ENCODE data around the gene OTUB1.

- TF ChIP-seq E2F6 (IDR thresholded peaks at IDR 0.05; ENCODE audit: borderline replicate concordance, low read depth), result peak; percentile 82
- TF ChIP-seq, protein P1, sequence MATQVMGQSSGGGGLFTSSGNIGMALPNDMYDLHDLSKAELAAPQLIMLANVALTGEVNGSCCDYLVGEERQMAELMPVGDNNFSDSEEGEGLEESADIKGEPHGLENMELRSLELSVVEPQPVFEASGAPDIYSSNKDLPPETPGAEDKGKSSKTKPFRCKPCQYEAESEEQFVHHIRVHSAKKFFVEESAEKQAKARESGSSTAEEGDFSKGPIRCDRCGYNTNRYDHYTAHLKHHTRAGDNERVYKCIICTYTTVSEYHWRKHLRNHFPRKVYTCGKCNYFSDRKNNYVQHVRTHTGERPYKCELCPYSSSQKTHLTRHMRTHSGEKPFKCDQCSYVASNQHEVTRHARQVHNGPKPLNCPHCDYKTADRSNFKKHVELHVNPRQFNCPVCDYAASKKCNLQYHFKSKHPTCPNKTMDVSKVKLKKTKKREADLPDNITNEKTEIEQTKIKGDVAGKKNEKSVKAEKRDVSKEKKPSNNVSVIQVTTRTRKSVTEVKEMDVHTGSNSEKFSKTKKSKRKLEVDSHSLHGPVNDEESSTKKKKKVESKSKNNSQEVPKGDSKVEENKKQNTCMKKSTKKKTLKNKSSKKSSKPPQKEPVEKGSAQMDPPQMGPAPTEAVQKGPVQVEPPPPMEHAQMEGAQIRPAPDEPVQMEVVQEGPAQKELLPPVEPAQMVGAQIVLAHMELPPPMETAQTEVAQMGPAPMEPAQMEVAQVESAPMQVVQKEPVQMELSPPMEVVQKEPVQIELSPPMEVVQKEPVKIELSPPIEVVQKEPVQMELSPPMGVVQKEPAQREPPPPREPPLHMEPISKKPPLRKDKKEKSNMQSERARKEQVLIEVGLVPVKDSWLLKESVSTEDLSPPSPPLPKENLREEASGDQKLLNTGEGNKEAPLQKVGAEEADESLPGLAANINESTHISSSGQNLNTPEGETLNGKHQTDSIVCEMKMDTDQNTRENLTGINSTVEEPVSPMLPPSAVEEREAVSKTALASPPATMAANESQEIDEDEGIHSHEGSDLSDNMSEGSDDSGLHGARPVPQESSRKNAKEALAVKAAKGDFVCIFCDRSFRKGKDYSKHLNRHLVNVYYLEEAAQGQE (IDR thresholded peaks at IDR 0.05), result peak; percentile 39; the same call in 1 of the 2 replicates
- no peak for TF ChIP-seq RCOR1 (IDR thresholded peaks at IDR 0.05; ENCODE audit: low read depth, low read length)
Measured at GRCh38 chr11:63938479-63939396, 47.5 kb upstream of the OTUB1 start, which contains the start of gene NAA40.
